HG02885 (cell line): Measurements from ENCODE around the gene SEZ6.
"Not testable (repeated sequence)": the region's sequence is repeated elsewhere in the genome, so short reads cannot be mapped to it uniquely, and the experiment has no call there.

ENCODE experiments used
- ATAC-seq: cut with Tn5 transposase; IDR thresholded peaks from one replicate; pipeline ENCODE4 v1.9.1; 2021; ENCODE audit warnings: mild to moderate bottlenecking; ENCODE audit not compliant: unreplicated experiment, poor library complexity

The SEZ6 gene

GRCh38 chr17:28946239-28946638 is 59.6 kb downstream of the SEZ6 start:
- ATAC-seq, result no peak

DNA sequence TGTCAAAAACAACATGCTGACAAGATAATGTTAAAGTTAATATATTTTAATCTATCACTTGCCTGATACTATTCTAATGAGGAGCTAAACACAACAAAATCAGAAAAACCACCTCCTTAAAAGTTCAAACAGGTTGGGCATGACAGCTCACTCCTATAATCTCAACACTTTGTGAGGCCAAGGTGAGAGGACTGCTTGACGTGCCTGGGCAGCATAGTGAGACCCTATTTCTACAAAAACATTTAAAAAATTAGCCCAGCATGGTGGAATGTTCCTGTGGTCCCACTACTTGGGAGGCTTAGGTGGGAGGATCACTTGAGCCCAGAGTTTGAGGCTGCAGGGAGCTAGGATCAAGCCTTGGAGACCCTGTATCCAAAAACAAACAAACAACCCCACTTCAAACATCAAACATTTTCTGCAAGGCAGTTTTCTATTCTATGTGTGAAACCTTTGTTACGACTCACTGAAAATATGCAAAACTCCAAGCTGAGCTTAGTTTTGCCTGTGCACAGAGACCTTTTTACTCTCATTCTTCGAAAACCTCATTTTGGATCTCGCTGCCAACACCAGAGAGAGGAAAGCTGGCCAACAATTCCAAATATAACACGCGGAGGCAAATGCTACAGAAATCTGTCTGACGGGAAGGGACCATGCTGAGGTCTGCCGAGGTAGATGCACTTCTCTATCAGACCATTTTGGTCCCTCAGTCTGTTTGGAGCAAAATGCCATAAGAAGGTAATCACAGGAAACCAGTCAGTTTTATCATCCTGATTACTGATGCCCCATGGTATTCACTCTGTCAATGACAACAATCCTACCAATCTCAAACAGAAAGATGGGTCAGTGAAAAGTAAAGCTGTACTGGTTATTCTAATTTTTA is 60.7 kb downstream of the SEZ6 start:
- no peak for ATAC-seq

DNA sequence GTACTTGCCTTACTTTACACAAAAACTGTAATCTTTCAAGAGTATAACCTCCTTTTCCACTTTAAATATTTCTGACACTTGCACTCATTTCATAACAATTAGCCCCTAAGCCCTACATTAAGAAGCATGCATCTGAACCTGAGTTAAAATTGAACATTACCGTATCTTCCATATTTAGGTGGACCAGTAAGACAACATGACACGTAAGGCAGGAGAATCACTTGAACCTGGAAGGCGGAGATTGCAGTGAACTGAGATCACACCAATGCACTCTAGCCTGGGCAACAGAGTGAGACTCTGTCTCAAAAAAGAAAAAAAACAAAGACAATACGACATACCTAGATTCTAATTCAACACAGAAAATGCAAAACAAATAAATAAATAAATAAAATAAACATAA is 61.5 kb downstream of the SEZ6 start:
- ATAC-seq, result no peak

GRCh38 chr17:28942925-28943324 is 62.9 kb downstream of the SEZ6 start:
- ATAC-seq, result no peak

DNA sequence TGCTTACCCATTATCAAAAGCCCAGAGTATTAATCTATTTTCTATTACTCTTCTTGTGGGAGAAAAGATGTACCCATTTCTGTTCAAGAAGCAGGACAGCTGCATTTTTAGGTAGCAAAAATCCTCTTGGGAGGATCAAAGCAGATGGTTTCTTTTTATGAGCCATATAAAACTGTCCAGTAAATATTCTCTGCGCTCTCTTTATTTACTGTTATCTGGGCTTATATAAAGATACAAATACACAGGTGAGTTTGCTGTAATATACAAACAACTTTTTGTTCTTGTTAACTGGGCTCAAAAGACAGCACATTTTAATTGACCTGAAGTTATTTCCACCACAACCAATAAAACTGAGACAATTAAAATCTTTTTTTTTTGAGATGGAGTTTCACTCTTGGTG is 64.6 kb downstream of the SEZ6 start:
- no peak for ATAC-seq

- ATAC-seq, result no peak
Measured at GRCh38 chr17:28940675-28941074, 65.2 kb downstream of the SEZ6 start.

- ATAC-seq, result no peak
Measured at GRCh38 chr17:28940142-28940541, 65.7 kb downstream of the SEZ6 start.

DNA sequence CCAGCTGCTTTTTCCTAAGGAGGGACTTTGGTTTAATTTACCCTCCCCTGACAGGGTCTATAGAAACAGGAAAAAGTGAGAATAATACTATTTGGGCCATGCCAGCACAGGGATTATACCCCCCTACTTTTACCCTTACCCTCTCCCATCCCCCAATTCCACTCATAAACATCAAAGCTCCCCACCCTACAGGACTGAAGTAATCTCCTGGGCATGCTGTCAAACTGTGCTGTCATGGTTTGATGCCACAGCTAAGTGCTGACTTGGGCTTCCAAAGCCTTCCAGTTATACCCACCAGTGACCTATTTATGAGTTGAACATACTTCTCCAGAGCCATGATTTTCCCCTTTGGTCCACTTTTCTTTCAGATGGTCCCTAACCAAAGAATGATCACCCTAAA is 67.3 kb downstream of the SEZ6 start:
- ATAC-seq, result no peak

GRCh38 chr17:28937044-28937729 is 68.6 kb downstream of the SEZ6 start:
- ATAC-seq, result no peak

DNA sequence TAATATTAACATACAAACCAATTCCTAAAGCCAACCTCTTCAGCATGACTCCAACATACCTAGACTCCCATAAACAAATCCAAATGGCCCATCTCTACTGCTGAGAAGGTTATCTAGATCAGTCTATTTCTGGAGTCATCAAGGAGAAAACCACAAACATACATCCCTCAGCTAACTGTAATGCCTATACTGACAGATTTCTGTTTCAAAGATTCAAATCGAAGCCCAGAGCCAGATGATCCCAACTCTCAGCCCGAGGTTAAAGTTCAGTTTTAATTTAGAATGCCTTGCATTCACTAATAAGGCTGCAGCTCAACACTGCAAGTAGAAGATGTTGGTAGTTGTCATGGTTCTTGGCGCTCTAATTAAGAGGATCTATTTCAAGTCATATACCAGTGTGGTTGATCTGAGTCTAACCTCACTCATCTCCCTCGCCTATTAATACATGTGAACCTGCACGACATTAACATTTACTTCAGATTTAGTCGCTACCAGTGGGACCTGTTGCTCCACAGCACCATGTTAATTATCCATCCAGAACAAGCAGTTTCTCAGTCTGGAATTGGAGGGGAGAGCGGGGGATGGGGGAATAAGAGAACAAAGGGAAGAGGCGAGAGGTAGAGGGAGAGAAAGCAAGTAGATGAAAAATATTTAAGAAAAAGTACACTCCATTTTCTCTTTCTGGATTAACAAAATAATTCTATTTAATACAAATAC is 69.9 kb downstream of the SEZ6 start:
- no peak for ATAC-seq

DNA sequence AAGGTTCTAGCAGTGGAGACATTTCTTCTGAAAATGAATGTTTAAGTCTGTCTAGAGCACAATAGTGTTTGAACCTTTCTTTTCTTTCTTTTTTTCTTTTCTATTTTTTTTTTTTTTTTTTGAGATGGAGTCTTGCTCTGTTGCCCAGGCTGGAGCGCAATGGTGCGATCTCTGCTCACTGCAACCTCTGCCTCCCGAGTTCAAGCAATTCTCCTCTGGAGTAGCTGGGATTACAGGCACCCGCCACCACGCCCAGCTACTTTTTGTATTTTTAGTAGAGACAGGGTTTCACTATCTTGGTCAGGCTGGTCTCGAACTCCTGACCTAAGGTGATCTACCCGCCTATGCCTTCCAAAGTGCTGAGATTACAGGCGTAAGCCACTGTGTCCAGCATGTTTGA is 71.3 kb downstream of the SEZ6 start:
- not testable (repeated sequence) for ATAC-seq

DNA sequence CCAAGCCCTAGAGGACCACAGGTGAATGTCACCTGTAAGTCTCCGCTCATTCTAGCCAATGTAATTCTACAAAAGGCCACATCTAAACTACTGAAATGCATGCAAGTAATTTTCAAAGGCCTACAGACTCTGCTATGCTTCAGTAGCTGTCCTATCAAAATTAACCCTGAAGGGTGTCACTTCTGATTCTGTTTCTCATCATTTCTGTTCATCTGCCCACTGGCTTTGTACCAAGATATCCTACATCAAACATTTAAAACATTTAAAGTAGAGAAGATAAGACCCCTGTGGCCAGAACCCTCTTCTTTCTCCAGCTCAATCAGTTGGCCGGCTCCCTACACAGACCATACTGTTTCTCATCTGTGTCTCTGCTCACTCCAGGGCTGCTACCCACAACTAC is 76.0 kb downstream of the SEZ6 start:
- ATAC-seq, result no peak

- ATAC-seq, result no peak
Measured at GRCh38 chr17:28928061-28928460, 77.8 kb downstream of the SEZ6 start.

DNA sequence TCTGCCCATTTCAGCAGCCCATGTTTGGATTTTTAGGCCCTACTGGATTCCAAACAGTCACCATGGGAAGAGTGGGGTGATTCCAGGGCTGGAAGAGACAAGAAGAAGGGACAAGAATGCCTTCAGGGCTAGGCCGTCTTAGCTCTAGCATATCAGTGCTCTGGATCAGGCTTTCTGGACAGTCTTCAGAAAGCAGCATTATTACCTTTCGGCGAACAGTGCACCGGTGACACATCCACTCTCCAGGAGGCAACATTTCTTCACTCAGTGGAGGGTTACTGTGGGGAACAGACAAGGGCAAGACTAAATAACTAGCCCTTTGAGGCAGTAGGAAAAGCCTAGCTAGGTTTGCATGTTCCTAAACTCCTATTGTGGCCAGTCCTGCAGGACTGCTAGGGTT is 79.0 kb downstream of the SEZ6 start:
- ATAC-seq, result no peak

DNA sequence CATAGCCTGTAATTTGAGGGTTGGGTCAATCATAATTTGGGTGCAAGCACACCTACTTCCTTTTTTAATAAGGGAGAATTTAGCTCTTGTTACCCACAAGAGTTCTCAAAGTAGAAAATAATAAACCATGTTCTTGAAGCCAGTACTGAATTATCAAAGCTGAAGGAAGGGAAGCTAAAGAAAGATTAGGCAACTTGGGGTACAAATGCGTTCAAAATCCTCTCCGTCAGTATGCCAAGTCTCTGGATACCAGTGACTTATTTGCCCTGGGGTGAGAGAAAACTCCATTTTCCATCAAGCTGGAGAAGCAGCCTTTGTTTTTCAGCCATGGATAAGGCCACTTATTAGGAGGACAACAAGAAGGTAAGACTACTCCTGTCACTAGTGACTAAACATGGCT is 79.5 kb downstream of the SEZ6 start:
- ATAC-seq, result no peak

GRCh38 chr17:28925912-28926365 is 79.9 kb downstream of the SEZ6 start:
- no peak for ATAC-seq

- ATAC-seq, result no peak
Measured at GRCh38 chr17:28920201-28920600, 85.6 kb downstream of the SEZ6 start.

DNA sequence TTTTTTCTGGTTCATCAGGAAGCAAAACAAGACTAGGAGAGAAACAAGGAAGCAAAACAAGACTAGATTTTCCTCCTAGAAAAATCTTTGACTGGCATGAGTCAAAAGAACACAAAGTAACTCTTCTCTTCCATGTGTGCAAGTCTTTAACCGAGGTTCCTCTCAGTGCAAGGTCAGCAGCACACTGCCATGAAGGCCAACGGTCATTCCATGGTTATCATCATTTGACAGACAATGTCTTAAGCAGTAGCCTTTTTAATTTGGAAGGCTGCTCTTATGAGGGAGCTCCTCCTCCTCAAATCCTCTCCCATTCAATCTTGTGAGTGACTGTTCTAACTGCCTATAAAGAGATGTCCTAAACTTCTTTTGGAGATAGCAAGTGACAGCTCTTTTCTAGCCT is 87.5 kb downstream of the SEZ6 start:
- ATAC-seq, result no peak

DNA sequence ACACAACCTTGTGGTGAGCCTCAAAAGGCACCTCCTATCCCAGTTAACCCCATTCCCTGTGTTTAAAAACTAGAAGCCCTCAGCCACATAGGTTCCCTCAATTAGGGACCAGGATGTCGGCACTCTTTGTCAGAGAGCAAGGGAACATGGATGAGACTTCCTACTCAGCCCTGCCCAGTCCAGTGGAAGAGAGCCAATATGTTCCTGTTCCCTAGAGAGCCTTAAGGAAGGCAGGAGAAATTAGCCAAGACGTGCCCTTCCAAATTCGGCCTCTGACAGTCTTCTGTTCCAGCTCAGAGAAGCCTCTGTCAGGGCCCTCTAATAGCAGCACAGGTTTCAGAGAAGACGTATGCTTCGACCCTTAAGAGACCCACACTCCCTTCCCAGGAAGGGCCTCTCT is 88.4 kb downstream of the SEZ6 start:
- no peak for ATAC-seq

GRCh38 chr17:28917029-28917428 is 88.8 kb downstream of the SEZ6 start:
- no peak for ATAC-seq

GRCh38 chr17:28916302-28916934 is 89.4 kb downstream of the SEZ6 start:
- ATAC-seq, result no peak
